HG02588 (cell line): ENCODE data around the gene ZFAND3.
A peak's percentile ranks its signal among the peaks of the same experiment; 100 is the strongest.

Experiments
- ATAC-seq: cut with Tn5 transposase; IDR thresholded peaks from one replicate; pipeline ENCODE4 v1.9.1; 2021; ENCODE audit warnings: mild to moderate bottlenecking, moderate library complexity; ENCODE audit not compliant: unreplicated experiment

ZFAND3 gene

GRCh38 chr6:37826188-37826587 lies 6.7 kb downstream of the ZFAND3 start:
- ATAC-seq: no peak

GRCh38 chr6:37826993-37827392 lies 7.5 kb downstream of the ZFAND3 start:
- ATAC-seq: no peak

- no peak for ATAC-seq
These were observed 8.2 kb downstream of the ZFAND3 start for GRCh38 chr6:37827603-37828265.

- ATAC-seq: peak; percentile 49
These were observed 10.7 kb downstream of the ZFAND3 start for GRCh38 chr6:37830225-37830624.

- ATAC-seq: no peak
These were observed 11.9 kb downstream of the ZFAND3 start for GRCh38 chr6:37831457-37831856.

- ATAC-seq: no peak
These were observed 16.4 kb downstream of the ZFAND3 start for GRCh38 chr6:37835923-37836322.

GRCh38 chr6:37838219-37838921 lies 18.8 kb downstream of the ZFAND3 start:
- no peak for ATAC-seq

- ATAC-seq: no peak
These were observed 20.8 kb downstream of the ZFAND3 start for GRCh38 chr6:37840143-37840939.

GRCh38 chr6:37840940-37841300 lies 21.4 kb downstream of the ZFAND3 start:
- ATAC-seq: no peak

- ATAC-seq: no peak
These were observed 25.7 kb downstream of the ZFAND3 start for GRCh38 chr6:37845026-37845911.

- ATAC-seq: no peak
These were observed 26.4 kb downstream of the ZFAND3 start for GRCh38 chr6:37845930-37846329.

GRCh38 chr6:37847704-37848103 lies 28.2 kb downstream of the ZFAND3 start:
- no peak for ATAC-seq

- no peak for ATAC-seq
These were observed 28.8 kb downstream of the ZFAND3 start for GRCh38 chr6:37848371-37848770.

- no peak for ATAC-seq
These were observed 30.7 kb downstream of the ZFAND3 start for GRCh38 chr6:37850260-37850659.

- no peak for ATAC-seq
These were observed 31.3 kb downstream of the ZFAND3 start for GRCh38 chr6:37850728-37851285.

GRCh38 chr6:37851997-37852524 lies 32.5 kb downstream of the ZFAND3 start:
- no peak for ATAC-seq

- no peak for ATAC-seq
These were observed 36.8 kb downstream of the ZFAND3 start for GRCh38 chr6:37856285-37856684.

- no peak for ATAC-seq
These were observed 38.8 kb downstream of the ZFAND3 start for GRCh38 chr6:37858363-37858762.

- ATAC-seq: no peak
These were observed 40.8 kb downstream of the ZFAND3 start for GRCh38 chr6:37860226-37860839.

GRCh38 chr6:37861452-37861851 lies 41.9 kb downstream of the ZFAND3 start:
- no peak for ATAC-seq
